ENCODE results near the gene ZP2.

DNA sequence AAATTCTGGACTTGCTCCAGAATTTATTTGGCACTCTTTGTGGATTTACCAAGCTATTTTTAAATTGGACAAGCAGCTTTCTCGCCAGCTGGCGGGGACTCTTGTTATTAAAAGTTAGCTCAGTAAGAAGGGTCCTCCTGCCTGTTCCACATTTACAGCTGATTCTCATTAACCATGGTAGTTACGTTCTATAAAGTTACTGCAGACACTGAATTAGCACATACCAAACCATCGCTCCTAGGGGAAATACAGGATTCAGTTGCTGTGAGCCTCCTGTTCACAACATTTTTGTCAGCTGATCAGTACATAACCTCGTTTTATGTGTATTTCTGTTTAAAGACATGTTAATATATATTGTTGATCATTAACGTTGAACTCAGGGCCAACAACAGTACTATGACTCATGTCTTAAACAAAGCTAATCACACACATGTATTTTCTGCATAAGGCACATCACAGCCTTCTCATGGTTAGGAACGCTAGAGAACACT is 48.7 kb downstream of the ZP2 start:
- TF ChIP-seq, protein P1, sequence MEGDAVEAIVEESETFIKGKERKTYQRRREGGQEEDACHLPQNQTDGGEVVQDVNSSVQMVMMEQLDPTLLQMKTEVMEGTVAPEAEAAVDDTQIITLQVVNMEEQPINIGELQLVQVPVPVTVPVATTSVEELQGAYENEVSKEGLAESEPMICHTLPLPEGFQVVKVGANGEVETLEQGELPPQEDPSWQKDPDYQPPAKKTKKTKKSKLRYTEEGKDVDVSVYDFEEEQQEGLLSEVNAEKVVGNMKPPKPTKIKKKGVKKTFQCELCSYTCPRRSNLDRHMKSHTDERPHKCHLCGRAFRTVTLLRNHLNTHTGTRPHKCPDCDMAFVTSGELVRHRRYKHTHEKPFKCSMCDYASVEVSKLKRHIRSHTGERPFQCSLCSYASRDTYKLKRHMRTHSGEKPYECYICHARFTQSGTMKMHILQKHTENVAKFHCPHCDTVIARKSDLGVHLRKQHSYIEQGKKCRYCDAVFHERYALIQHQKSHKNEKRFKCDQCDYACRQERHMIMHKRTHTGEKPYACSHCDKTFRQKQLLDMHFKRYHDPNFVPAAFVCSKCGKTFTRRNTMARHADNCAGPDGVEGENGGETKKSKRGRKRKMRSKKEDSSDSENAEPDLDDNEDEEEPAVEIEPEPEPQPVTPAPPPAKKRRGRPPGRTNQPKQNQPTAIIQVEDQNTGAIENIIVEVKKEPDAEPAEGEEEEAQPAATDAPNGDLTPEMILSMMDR (IDR thresholded peaks at IDR 0.05): no peak
- TF ChIP-seq POLR2A (IDR thresholded peaks at IDR 0.05): no peak

Measured in ovary (tissue), 3 donors.